Measurements from ENCODE around the gene SHLD1. TPM values are rescaled to one million over a fixed set of nuclear protein-coding genes. Genes with fewer than 3 reads are reported as not detected.

SHLD1 gene
- total RNA-seq, 1 donor from 2014 or later, result 2.6 TPM

GRCh38 chr20:5888041-5888440 is 137.8 kb downstream of the SHLD1 start:
- no peak for DNase-seq (ENCODE audit: low read depth, low spot score)

GRCh38 chr20:5890773-5891441 is 140.7 kb downstream of the SHLD1 start:
- DNase-seq (ENCODE audit: low read depth, low spot score), result no peak

GRCh38 chr20:5893052-5893451 is 142.9 kb downstream of the SHLD1 start:
- DNase-seq (ENCODE audit: low read depth, low spot score), result no peak

DNA sequence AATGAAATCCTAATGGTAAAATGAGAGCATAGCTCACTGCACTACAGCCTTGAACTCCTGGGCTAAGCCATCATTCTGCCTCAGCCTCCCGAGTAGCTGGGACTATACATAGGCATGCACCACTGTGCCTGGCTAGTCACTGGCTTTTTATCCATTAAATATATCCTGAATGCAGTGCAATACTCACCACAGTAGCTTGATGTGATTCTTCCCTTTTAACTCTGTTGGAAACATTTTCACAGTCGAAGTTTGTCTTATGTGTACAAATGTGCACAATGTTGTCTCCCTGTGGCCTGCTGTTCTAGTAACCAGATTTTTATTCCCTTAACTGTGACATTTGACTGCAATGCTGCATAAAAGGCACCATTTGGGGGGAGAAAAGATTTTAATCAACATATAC is 143.4 kb downstream of the SHLD1 start:
- no peak for DNase-seq (ENCODE audit: low read depth, low spot score)

DNA sequence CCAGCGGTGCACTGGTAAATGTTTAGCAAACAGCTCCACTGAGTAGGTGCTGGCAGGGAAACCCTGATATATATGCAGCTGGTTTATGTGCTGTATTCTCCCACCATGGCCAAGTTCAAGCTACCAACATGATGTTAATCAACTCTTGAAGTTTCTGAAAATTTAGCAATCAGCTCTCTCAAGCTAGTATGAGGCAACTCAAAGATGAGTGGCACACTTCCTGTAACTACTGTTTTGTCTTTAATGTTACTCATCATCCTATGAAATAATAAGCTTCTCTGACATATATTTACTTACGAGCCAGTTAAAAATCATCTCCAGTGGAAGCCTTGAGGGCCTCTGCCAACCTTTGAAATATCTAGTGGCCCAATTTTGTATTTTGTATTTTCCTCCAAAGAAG is 145.4 kb downstream of the SHLD1 start:
- DNase-seq (ENCODE audit: low read depth, low spot score), result no peak

DNA sequence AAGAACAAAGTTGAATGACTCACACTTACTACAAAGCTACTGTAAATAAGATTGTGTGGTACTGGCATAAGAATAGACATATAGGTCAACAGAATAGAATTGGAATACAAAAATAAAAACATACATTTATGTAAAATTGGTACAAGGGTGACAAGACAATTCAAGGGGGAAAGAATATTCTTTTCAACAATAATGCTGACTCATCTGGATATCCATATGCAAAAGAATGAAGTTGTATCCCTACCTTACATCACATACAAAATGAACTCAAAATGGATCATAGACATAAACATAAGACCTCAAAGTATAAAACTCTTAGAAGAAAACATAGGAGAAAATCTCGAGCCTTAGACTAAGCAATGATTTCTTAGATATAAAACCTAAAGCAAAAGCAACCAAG is 149.2 kb downstream of the SHLD1 start:
- DNase-seq (ENCODE audit: low read depth, low spot score), result no peak

DNA sequence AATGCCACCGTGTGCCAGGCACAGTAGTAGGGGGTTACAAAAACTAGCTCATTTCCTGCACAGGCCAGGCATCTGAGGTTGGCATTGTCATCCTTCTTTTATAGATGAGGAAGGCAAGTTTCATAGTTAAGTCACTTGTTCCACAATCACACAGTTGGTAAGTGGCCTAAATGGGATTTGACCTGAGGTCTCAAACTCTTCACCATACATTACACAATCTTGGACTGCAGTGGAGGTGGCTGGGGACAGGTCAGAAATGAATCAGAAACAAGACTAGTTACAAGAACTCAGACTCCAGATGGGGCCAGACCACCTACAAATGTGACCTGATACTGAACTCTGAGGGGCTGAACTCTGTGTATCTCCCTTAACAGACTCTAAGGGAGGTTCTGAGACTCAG is 150.7 kb downstream of the SHLD1 start:
- DNase-seq (ENCODE audit: low read depth, low spot score), result no peak

DNA sequence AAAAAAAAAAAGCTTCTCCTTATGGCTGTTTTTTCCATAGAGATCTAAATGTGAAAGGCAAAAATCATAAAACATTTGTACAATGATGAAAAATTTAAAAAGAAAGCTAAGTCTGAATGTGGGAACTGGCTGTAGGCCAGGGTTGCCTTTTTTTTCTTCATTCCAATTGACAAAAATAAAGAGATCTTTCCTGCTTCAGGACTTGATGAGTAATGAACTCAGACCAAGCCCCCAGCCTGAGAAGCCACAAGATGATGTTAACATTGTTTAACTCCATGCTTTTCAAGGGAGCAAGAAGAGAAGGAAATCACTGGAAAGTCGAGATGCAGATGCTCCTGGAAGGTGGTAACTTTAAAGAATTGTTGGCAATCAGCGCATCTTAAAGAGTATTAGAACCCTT is 158.8 kb downstream of the SHLD1 start:
- DNase-seq (ENCODE audit: low read depth, low spot score), result no peak

- DNase-seq (ENCODE audit: low read depth, low spot score), result no peak
Measured at GRCh38 chr20:5910186-5910585, 160.0 kb downstream of the SHLD1 start.

GRCh38 chr20:5913166-5913565 is 163.0 kb downstream of the SHLD1 start:
- DNase-seq (ENCODE audit: low read depth, low spot score), result no peak

Other genes with a start within 250 kb of the SHLD1 start
- gene GPCPD1, start 139.4 kb upstream of the SHLD1 start, total RNA-seq, result 8.0 and 11.3 TPM in 2 replicates
- gene CHGB, start 161.1 kb downstream of the SHLD1 start, total RNA-seq, result not detected in 2 replicates
- gene TRMT6, start 200.1 kb downstream of the SHLD1 start, total RNA-seq, result 9.1 and 9.7 TPM in 2 replicates
- 9.1 and 20.8 TPM in 2 replicates for gene MCM8, start 200.3 kb downstream of the SHLD1 start, total RNA-seq